ENCODE results near the gene S100P. TPM values are rescaled to one million over a fixed set of nuclear protein-coding genes. Genes with fewer than 3 reads are reported as not detected.
A peak's percentile ranks its signal among the peaks of the same experiment; 100 is the strongest.

The S100P gene
- polyA plus RNA-seq, 2 of the 4 experiments (the other 2 are of a cell fraction): 20.9 to 171 TPM

DNA sequence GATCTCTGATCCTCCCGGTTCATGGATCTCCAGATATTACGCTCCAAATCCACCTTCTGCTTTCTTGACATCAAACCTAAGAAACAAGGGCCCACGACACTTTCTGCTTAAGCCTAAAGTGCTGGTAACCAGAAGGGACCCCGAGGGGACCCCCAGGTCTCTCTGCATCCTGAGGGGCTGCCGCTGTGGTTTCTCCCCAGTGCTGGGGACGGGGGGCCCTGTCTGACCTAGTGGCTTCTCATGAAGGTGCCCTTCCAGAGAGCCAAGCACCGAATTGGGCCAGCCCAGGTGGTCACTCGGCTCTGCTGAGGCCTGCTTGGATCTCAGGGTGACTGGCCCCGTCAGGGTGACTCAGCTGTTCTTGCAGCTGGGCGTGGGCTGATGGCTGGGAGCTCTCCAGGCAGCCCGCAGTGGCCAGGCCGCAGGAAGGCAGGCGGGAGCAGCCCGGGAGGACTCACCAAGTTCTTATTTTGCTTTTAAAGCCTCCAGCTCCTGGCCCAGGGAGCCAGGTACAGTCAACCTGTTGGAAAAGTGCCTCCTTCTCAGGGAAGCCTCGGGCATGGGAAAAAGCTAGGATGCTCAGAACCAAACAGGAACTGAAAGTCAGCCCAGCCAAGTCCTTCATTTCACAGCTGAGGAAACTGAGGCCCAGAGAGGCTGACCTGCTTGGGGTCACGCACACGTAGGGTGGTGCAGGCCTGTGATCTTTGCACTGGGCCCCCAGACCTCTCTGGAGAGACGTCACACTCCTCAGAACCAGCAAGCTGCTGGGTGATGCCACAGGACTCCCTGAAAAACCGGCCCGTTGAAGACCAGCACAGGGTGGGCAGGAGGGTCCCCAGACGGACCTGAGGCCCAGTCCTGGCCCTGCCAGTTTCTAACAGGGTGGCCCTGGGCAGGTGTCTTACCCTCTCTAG, 39.0 kb downstream of the S100P start:
- Histone ChIP-seq H3K4me3 (no peak overlapping the region), H3K9me3 (no peaks in the 10 kb centered on the region), H3K4me2 (peak overlapping the region; percentile 66), H3K4me1 (peaks cover 19% of the 10 kb centered on the region), H3K27ac (peak overlapping the region; percentile 99 to 100)
- CTCF ChIA-PET: interaction anchor here (0.6 to 5.5 kb wide), 4 partner anchors 13 to 141 kb away, joined by 3 to 38 read pairs (median 10); no protein-coding TSS in a partner anchor
- WGBS (ENCODE audit: missing lambda C conversion rate): 33% methylated on average over 8 of the region's 21 CpGs
- ATAC-seq: peak; percentile 97 to 98
- peak; percentile 69 to 89 for DNase-seq (ENCODE audit: low read depth in 1 of 2, low spot score in 1 of 2)
- POLR2A ChIA-PET: no interaction called here
- no peak for FAIRE-seq
- TF ChIP-seq SMC3 (IDR thresholded peaks at IDR 0.05) (no peak), ZNF302 (CRISPR knock-in tag; IDR thresholded peaks at IDR 0.05) (peak; percentile 40), CHD4 (IDR thresholded peaks at IDR 0.05; ENCODE audit: borderline replicate concordance) (no peak), JUN (IDR thresholded peaks at IDR 0.05) (peak in 1 of 2 experiments; percentile 47; a peak in 2 of 5 replicates), HDAC2 (IDR thresholded peaks at IDR 0.05) (no peak), BHLHE40 (IDR thresholded peaks at IDR 0.05; ENCODE audit: low read depth, low read length) (no peak), MYC (IDR thresholded peaks at IDR 0.05; ENCODE audit: borderline replicate concordance, low read length) (no peak), RARB (CRISPR knock-in tag; IDR thresholded peaks at IDR 0.05) (no peak), RFX5 (IDR thresholded peaks at IDR 0.05) (no peak), CHD2 (IDR thresholded peaks at IDR 0.05; ENCODE audit: low read length, partially characterized antibody) (no peak), EHF (CRISPR knock-in tag; IDR thresholded peaks at IDR 0.05) (peak; percentile 85), PHF8 (IDR thresholded peaks at IDR 0.05; ENCODE audit: borderline replicate concordance, low read depth) (no peak), RCOR1 (IDR thresholded peaks at IDR 0.05; ENCODE audit: low read depth, low read length) (no peak), TFCP2L1 (CRISPR knock-in tag; IDR thresholded peaks at IDR 0.05) (peak; percentile 53; the same call in 1 of the 2 replicates), NPAS2 (CRISPR knock-in tag; IDR thresholded peaks at IDR 0.05; ENCODE audit: borderline replicate concordance) (peak; percentile 10; the same call in 1 of the 2 replicates), ZFP36 (IDR thresholded peaks at IDR 0.05; ENCODE audit: borderline replicate concordance, partially characterized antibody) (no peak), HOXB5 (CRISPR knock-in tag; IDR thresholded peaks at IDR 0.05) (peak; percentile 78), POLR2A (IDR thresholded peaks at IDR 0.05; ENCODE audit: low read length) (no peak), ZSCAN20 (CRISPR knock-in tag; IDR thresholded peaks at IDR 0.05) (peak; percentile 75; the same call in 1 of the 2 replicates), JUNB (IDR thresholded peaks at IDR 0.05) (no peak), RAD21 (conservative IDR thresholded peaks at IDR 0.05 in 1 of 2, IDR thresholded peaks at IDR 0.05 in 1 of 2) (no peak), MAFK (IDR thresholded peaks at IDR 0.05; ENCODE audit: partially characterized antibody) (peak; percentile 98), NFE2L2 (conservative IDR thresholded peaks at IDR 0.05; ENCODE audit: low read length) (peak; percentile 97), ZC3H11A (IDR thresholded peaks at IDR 0.05) (no peak), FOSL2 (IDR thresholded peaks at IDR 0.05) (no peak), FOSL2 (CRISPR knock-in tag; IDR thresholded peaks at IDR 0.05) (peak; percentile 70), EP300 (IDR thresholded peaks at IDR 0.05) (0 out of 5 replicates have a peak, but pooled peaks of 1 of the 2 experiments have one; percentile 15), HEYL (CRISPR knock-in tag; IDR thresholded peaks at IDR 0.05) (no peak; the same call in none of the 2 replicates)
- TF ChIP-seq, protein P1, sequence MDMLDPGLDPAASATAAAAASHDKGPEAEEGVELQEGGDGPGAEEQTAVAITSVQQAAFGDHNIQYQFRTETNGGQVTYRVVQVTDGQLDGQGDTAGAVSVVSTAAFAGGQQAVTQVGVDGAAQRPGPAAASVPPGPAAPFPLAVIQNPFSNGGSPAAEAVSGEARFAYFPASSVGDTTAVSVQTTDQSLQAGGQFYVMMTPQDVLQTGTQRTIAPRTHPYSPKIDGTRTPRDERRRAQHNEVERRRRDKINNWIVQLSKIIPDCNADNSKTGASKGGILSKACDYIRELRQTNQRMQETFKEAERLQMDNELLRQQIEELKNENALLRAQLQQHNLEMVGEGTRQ (IDR thresholded peaks at IDR 0.05): no peak
- TF ChIP-seq, protein P2, sequence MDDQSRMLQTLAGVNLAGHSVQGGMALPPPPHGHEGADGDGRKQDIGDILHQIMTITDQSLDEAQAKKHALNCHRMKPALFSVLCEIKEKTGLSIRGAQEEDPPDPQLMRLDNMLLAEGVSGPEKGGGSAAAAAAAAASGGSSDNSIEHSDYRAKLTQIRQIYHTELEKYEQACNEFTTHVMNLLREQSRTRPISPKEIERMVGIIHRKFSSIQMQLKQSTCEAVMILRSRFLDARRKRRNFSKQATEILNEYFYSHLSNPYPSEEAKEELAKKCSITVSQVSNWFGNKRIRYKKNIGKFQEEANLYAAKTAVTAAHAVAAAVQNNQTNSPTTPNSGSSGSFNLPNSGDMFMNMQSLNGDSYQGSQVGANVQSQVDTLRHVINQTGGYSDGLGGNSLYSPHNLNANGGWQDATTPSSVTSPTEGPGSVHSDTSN (IDR thresholded peaks at IDR 0.05): no peak
- TF ChIP-seq, protein P3, sequence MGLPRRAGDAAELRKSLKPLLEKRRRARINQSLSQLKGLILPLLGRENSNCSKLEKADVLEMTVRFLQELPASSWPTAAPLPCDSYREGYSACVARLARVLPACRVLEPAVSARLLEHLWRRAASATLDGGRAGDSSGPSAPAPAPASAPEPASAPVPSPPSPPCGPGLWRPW (IDR thresholded peaks at IDR 0.05): no peak
- TF ChIP-seq, protein P4, sequence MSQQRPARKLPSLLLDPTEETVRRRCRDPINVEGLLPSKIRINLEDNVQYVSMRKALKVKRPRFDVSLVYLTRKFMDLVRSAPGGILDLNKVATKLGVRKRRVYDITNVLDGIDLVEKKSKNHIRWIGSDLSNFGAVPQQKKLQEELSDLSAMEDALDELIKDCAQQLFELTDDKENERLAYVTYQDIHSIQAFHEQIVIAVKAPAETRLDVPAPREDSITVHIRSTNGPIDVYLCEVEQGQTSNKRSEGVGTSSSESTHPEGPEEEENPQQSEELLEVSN (IDR thresholded peaks at IDR 0.05; ENCODE audit: borderline replicate concordance, low read depth): peak; percentile 57
- TF ChIP-seq, protein P5, sequence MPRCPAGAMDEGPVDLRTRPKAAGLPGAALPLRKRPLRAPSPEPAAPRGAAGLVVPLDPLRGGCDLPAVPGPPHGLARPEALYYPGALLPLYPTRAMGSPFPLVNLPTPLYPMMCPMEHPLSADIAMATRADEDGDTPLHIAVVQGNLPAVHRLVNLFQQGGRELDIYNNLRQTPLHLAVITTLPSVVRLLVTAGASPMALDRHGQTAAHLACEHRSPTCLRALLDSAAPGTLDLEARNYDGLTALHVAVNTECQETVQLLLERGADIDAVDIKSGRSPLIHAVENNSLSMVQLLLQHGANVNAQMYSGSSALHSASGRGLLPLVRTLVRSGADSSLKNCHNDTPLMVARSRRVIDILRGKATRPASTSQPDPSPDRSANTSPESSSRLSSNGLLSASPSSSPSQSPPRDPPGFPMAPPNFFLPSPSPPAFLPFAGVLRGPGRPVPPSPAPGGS (IDR thresholded peaks at IDR 0.05): no peak
- TF ChIP-seq, protein P6, sequence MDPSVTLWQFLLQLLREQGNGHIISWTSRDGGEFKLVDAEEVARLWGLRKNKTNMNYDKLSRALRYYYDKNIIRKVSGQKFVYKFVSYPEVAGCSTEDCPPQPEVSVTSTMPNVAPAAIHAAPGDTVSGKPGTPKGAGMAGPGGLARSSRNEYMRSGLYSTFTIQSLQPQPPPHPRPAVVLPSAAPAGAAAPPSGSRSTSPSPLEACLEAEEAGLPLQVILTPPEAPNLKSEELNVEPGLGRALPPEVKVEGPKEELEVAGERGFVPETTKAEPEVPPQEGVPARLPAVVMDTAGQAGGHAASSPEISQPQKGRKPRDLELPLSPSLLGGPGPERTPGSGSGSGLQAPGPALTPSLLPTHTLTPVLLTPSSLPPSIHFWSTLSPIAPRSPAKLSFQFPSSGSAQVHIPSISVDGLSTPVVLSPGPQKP (IDR thresholded peaks at IDR 0.05; ENCODE audit: low read depth, low read length): no peak
- TF ChIP-seq, protein P7, sequence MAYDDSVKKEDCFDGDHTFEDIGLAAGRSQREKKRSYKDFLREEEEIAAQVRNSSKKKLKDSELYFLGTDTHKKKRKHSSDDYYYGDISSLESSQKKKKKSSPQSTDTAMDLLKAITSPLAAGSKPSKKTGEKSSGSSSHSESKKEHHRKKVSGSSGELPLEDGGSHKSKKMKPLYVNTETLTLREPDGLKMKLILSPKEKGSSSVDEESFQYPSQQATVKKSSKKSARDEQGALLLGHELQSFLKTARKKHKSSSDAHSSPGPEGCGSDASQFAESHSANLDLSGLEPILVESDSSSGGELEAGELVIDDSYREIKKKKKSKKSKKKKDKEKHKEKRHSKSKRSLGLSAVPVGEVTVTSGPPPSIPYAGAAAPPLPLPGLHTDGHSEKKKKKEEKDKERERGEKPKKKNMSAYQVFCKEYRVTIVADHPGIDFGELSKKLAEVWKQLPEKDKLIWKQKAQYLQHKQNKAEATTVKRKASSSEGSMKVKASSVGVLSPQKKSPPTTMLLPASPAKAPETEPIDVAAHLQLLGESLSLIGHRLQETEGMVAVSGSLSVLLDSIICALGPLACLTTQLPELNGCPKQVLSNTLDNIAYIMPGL (CRISPR knock-in tag; IDR thresholded peaks at IDR 0.05; ENCODE audit: borderline replicate concordance): no peak; the same call in 1 of the 2 replicates

All from A549 (cell line).